K562 (cell line): ENCODE data around the gene AP2M1. TPM values are rescaled to one million over a fixed set of nuclear protein-coding genes. Genes with fewer than 3 reads are reported as not detected.
"Not testable (repeated sequence)": the region's sequence is repeated elsewhere in the genome, so short reads cannot be mapped to it uniquely, and the experiment has no call there.

Experiments used
- ATAC-seq: fragments of 200-7000 bp; cut with Tn5 transposase; 3 replicates; pipeline ENCODE4 v1.9.1; 2020; ENCODE audit warnings: moderate library complexity
- BruUV-seq: library from RNA; stranded (reverse); fragments of 400-500 nt; replicated peaks from 2 replicates; lab custom pipeline; 2021; lab: Mats Ljungman, UMichigan
- CTCF ChIA-PET: fragments of 300-600 bp; formaldehyde crosslinking; extraction: SDS; loops from one replicate; lab custom pipeline; 2021; ENCODE audit warnings: low intra/inter-chr PET ratio; lab: Yijun Ruan, JAX
- POLR2A ChIA-PET: fragments of 300-600, 350-650 bp; sonication (Branson Sonifier 250); formaldehyde crosslinking; extraction: SDS; loops from one replicate; lab custom pipeline; 2021; ENCODE audit warnings: antibody characterized with exemption, inconsistent platforms; lab: Yijun Ruan, JAX
- DNase-seq, 4 experiments: peaks; one replicate each; pipeline versions ENCODE4 v3.0.0 to v3.0.0-alpha.2; 2011 to 2018; ENCODE audit warnings: low spot score in 3 of 4, mixed read lengths in 3 of 4; ENCODE audit errors: extremely low read depth in 1 of 4
- FAIRE-seq: peaks from 2 replicates; lab custom pipeline; 2011; peaks lifted over from hg19 to GRCh38; lab: Jason Lieb, UNC
- H2AFZ ChIP-seq: 2 replicates; pipeline ENCODE4 v1.6.0; 2011; ENCODE audit warnings: low read depth, low read length, control low read depth, inconsistent platforms
- H3K27ac ChIP-seq: fragments of 200-600 bp; 3 replicates; pipeline ENCODE4 v1.8.0; 2011; ENCODE audit warnings: low read depth, mild to moderate bottlenecking, control low read depth, inconsistent platforms, low read length, moderate library complexity, mixed read lengths; ENCODE audit errors: extremely low read depth
- H3K27me3 ChIP-seq, 2 experiments: fragments of 300-600 bp in 1 of 2; 2 replicates in 1 of 2; 3 replicates in 1 of 2; pipeline versions ENCODE4 v1.6.0 to v1.8.0; 2011; ENCODE audit warnings: inconsistent platforms in 2 of 2, low read length in 2 of 2, mild to moderate bottlenecking in 1 of 2, mixed read lengths in 1 of 2, moderate library complexity in 1 of 2; ENCODE audit not compliant: control insufficient read depth in 2 of 2, insufficient read depth in 2 of 2
- H3K36me3 ChIP-seq: fragments of 300-600 bp; 3 replicates; pipeline ENCODE4 v1.8.0; 2011; ENCODE audit warnings: mild to moderate bottlenecking, low read length, inconsistent platforms; ENCODE audit not compliant: control insufficient read depth, insufficient read depth
- H3K4me1 ChIP-seq, 2 experiments: fragments of 200-600 bp in 1 of 2; replicated peaks in 1 of 2; 2 replicates in 1 of 2; 3 replicates in 1 of 2; pipeline versions ENCODE4 v1.5.1 to v1.8.0; 2011; ENCODE audit warnings: inconsistent platforms in 2 of 2, low read length in 2 of 2, mild to moderate bottlenecking in 1 of 2, mixed read lengths in 1 of 2, moderate library complexity in 1 of 2; ENCODE audit not compliant: control insufficient read depth in 2 of 2, insufficient read depth in 2 of 2
- H3K4me2 ChIP-seq: 2 replicates; pipeline ENCODE4 v1.6.1; 2011; ENCODE audit warnings: low read length, control low read depth, inconsistent platforms, mixed read lengths; ENCODE audit not compliant: insufficient read depth
- H3K4me3 ChIP-seq: fragments of 200-600 bp; sonication (generic), shearing (Covaris generic); 2 replicates; pipeline ENCODE4 v1.5.1; 2016; ENCODE audit warnings: control low read depth, inconsistent platforms
- H3K79me2 ChIP-seq: fragments of 200-600 bp; 3 replicates; pipeline ENCODE4 v1.8.0; 2011; ENCODE audit warnings: low read length, inconsistent platforms; ENCODE audit not compliant: control insufficient read depth, insufficient read depth
- H3K9ac ChIP-seq, 2 experiments: 2 replicates each; pipeline versions ENCODE4 v1.6.0 to v1.6.1; 2011; ENCODE audit warnings: low read depth in 2 of 2, low read length in 2 of 2, control low read depth in 1 of 2, inconsistent platforms in 1 of 2, mild to moderate bottlenecking in 1 of 2, mixed read lengths in 1 of 2; ENCODE audit not compliant: insufficient read depth in 1 of 2
- H3K9me1 ChIP-seq: one replicate; pipeline ENCODE4 v1.6.0; 2011; ENCODE audit warnings: inconsistent platforms, mild to moderate bottlenecking, low read length, moderate library complexity; ENCODE audit not compliant: control insufficient read depth, insufficient read depth
- H3K9me3 ChIP-seq: replicated peaks from 2 replicates; pipeline ENCODE4 v1.5.1; 2011; ENCODE audit warnings: low read depth, low read length, inconsistent platforms; ENCODE audit not compliant: control insufficient read depth, insufficient read depth
- H4K20me1 ChIP-seq: replicated peaks from 2 replicates; pipeline ENCODE4 v1.6.1; 2011; ENCODE audit warnings: low read length, inconsistent platforms, mixed read lengths; ENCODE audit not compliant: control insufficient read depth, insufficient read depth
- ATF7 ChIP-seq: fragments of 450-650 bp; IDR thresholded peaks from 2 replicates; pipeline ENCODE4 v1.7.1; 2014; ENCODE audit warnings: mild to moderate bottlenecking, moderate library complexity
- BRF2 ChIP-seq: IDR thresholded peaks from 3 replicates; pipeline ENCODE4 v1.6.1; 2011; ENCODE audit warnings: borderline replicate concordance, mild to moderate bottlenecking; ENCODE audit not compliant: insufficient read length, insufficient read depth
- IRF2 ChIP-seq: sonication (generic); formaldehyde crosslinking; IDR thresholded peaks from 2 replicates; pipeline ENCODE4 v1.8.1; 2022; ENCODE audit warnings: mild to moderate bottlenecking, missing genetic modification reagents
- SLC30A9 ChIP-seq: fragments of 250-450 bp; sonication (Bioruptor Pico); IDR thresholded peaks from 2 replicates; pipeline ENCODE4 v1.8.0; 2022; ENCODE audit warnings: mild to moderate bottlenecking, moderate library complexity
- TCFL5 ChIP-seq: fragments of 250-450 bp; sonication (Bioruptor Pico); conservative IDR thresholded peaks from 2 replicates; pipeline ENCODE4 v1.6.1; 2021; ENCODE audit warnings: mild to moderate bottlenecking, moderate library complexity, matching md5 sums
- ZNF507 ChIP-seq: conservative IDR thresholded peaks from 2 replicates; pipeline ENCODE4 v1.6.1; 2017; ENCODE audit warnings: missing genetic modification characterization, missing compliant biosample characterization
- WGBS: fragments of 100-300 bp; shearing (Covaris generic); methylation state at CpG from one replicate; pipeline ENCODE4 v1.1.6; 2016; ENCODE audit warnings: low coverage, mixed read lengths; ENCODE audit not compliant: insufficient coverage; ENCODE audit errors: missing lambda C conversion rate; 5-methylcytosine and 5-hydroxymethylcytosine counted together
- in situ Hi-C: fragments of 300-500 bp; cut with MboI; formaldehyde crosslinking; loops from 4 replicates; pipeline ENCODE4 v1.15.0; 2018; ENCODE audit warnings: inconsistent platforms, mixed read lengths
- intact Hi-C: fragments of 100-400 bp; cut with micrococcal nuclease; formaldehyde crosslinking; loops from 2 replicates; pipeline ENCODE4 v1.14.2; 2022
- polyA plus RNA-seq, 8 experiments: library from polyadenylated mRNA; depleted of rRNA in 4 of 8; stranded (reverse) in 5 of 8; unstranded in 3 of 8; fragments of >200 nt; fragmentation: Nextera tagmentation in 2 of 8; fragmentation: Illumina TruSeq in 1 of 8; extraction: Ambion mirVana in 2 of 8; extraction: Trizol in 1 of 8; gene quantifications; 2 replicates each; pipeline versions ENCODE4 v1.2.1 to v1.2.3, GENCODE V29; 2011 to 2014; ENCODE audit warnings: inconsistent platforms in 1 of 8, missing spikeins in 1 of 8
- total RNA-seq, 7 experiments: library from RNA; depleted of rRNA in 6 of 7; stranded (reverse); fragments of >200 nt in 6 of 7; fragmentation: Illumina TruSeq in 2 of 7; extraction: Trizol in 2 of 7; gene quantifications; 2 replicates each; pipeline versions ENCODE4 v1.2.1 to v1.2.3, GENCODE V29; 2011 to 2021; ENCODE audit warnings: low replicate concordance in 1 of 7

AP2M1 gene
- total and polyA plus RNA-seq, 9 of the 15 experiments (the other 6 are each of a cell fraction or from before 2014, with no cell fraction given) = 118 to 505 (median 296) TPM

DNA sequence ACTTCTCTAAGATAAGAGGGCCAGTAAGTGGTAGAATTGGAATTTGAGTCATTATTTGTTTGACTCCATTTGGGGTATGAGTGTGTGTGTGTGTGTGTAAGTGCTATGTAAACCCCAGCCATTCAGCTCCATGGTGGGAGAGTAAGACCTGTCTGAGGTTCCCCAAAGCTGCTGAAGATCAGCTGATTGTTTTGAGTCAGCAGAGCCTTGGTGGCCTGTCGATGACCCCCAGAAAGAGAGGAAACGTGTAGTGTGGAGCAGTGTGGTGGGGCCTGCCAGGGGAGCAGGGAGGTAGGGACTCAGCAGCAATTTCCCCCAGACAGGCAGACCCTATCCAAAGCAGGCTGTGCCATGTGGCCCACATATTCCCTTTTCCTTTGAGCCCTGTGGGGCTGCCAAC, 14.2 kb upstream of the AP2M1 start:
- BruUV-seq = no TSS peak
- ChIA-PET POLR2A (interaction anchor here (0.8 to 1.0 kb wide), 2 partner anchors 8 to 20 kb away, joined by 3 read pairs; no protein-coding TSS in a partner anchor), CTCF (no interaction called here)
- WGBS = 17% methylated on average over 2 of the region's 2 CpGs
- no peaks in the 10 kb centered on the region; the same call in 1 of the 2 replicates for H4K20me1 ChIP-seq
- peak overlapping the region in 1 of 2 experiments; percentile 81; a peak in 2 of 4 replicates for H3K9ac ChIP-seq
- H3K4me3 ChIP-seq = no peak overlapping the region
- H3K79me2 ChIP-seq = peaks cover 55% of the 10 kb centered on the region
- peaks cover 21 to 22% of the 10 kb centered on the region in 2 experiments; a peak in 4 of 5 replicates for H3K4me1 ChIP-seq
- H3K27ac ChIP-seq = 0 out of 3 replicates have a peak overlapping the region, but pooled peaks have one; percentile 28
- H3K9me3 ChIP-seq = no peaks in the 10 kb centered on the region
- no peaks in the 10 kb centered on the region for H3K9me1 ChIP-seq
- intact Hi-C loops = no loop called here
- peaks cover 40% of the 10 kb centered on the region; the same call in 2 of the 3 replicates for H3K36me3 ChIP-seq
- peak in 1 of 4 experiments; percentile 39 for DNase-seq
- H3K4me2 ChIP-seq = no peak overlapping the region
- TF ChIP-seq BRF2 (no peak), ZNF507 (no peak), IRF2 (CRISPR knock-in tag) (no peak), TCFL5 (CRISPR knock-in tag) (no peak), SLC30A9 (CRISPR knock-in tag) (no peak), ATF7 (no peak)
- in situ Hi-C loops = no loop called here
- no peak overlapping the region for H2AFZ ChIP-seq
- no peak for ATAC-seq
- H3K27me3 ChIP-seq = no peaks in the 10 kb centered on the region
- FAIRE-seq = no peak

DNA sequence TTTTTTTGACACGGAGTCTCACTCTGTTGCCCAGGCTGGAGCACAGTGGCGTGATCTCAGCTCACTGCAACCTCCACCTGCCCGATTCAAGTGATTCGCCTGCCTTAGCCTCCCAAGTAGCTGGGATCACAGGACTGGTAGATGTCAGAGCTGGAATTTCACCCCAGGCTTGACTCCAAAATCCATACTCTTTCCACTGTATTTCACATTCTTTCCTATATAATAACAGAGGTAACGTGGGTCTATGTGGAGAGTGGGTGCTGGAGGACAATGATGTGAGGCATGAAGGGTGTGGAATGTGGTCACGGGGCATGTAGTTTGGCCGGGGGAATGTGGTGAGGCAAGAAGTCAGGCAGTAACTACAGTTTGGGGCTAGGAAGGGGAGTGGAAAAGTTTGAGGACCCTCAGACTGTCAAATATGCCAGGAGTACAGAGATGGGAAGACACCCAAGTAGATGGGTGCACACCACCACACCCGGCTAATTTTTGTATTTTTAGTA, 12.0 kb upstream of the AP2M1 start:
- FAIRE-seq = peak; percentile 89
- ATAC-seq, H3K4me3 ChIP-seq, H3K27ac ChIP-seq, BruUV-seq, H3K4me2 ChIP-seq, H3K9me3 ChIP-seq, H3K9ac ChIP-seq, H4K20me1 ChIP-seq, H3K27me3 ChIP-seq, DNase-seq, H2AFZ ChIP-seq, CTCF ChIA-PET, H3K9me1 ChIP-seq, in situ Hi-C loops, intact Hi-C loops: not testable (repeated sequence)
- Histone ChIP-seq H3K79me2 (peaks cover 33% of the 10 kb centered on the region), H3K36me3 (peaks cover 62% of the 10 kb centered on the region; the same call in 2 of the 3 replicates), H3K4me1 (peaks cover 8 to 13% of the 10 kb centered on the region in 2 experiments; a peak in 4 of 5 replicates)
- POLR2A ChIA-PET = interaction anchor here (1.4 kb wide), 1 partner anchor 8 kb away, joined by 5 read pairs; no protein-coding TSS in a partner anchor
- WGBS = 65% methylated on average over 8 of the region's 8 CpGs
